SK-N-SH treated with all-trans-retinoic acid at 6 μM for 48 hours (cell line): ENCODE results near the gene SPRR2D.

Experiments used
- ATAC-seq: fragments of 200-7000 bp; cut with Tn5 transposase; 3 replicates; pipeline ENCODE4 v1.9.1; 2020; ENCODE audit warnings: mild to moderate bottlenecking, moderate library complexity
- ARNTL ChIP-seq: fragments of 450-650 bp; formaldehyde crosslinking; IDR thresholded peaks from 2 replicates; pipeline ENCODE4 v1.5.0; 2020; ENCODE audit warnings: low read depth, mild to moderate bottlenecking, moderate library complexity, borderline replicate concordance
- BACH2 ChIP-seq: fragments of 250-450 bp; sonication (Bioruptor Pico); IDR thresholded peaks from 2 replicates; pipeline ENCODE4 v1.9.0; 2021; ENCODE audit warnings: mild to moderate bottlenecking, borderline replicate concordance
- CSDC2 ChIP-seq: fragments of 250-450 bp; sonication (Bioruptor Pico); IDR thresholded peaks from 2 replicates; pipeline ENCODE4 v1.5.0; 2020; ENCODE audit warnings: mild to moderate bottlenecking, moderate library complexity
- ESRRG ChIP-seq: fragments of 250-450 bp; sonication (Bioruptor Pico); IDR thresholded peaks from 2 replicates; pipeline ENCODE4 v1.6.1; 2021; ENCODE audit warnings: mild to moderate bottlenecking
- GLIS3 ChIP-seq: fragments of 250-450 bp; sonication (Bioruptor Pico); IDR thresholded peaks from 2 replicates; pipeline ENCODE4 v1.5.0; 2020; ENCODE audit warnings: mild to moderate bottlenecking, moderate library complexity
- ISL1 ChIP-seq: fragments of 250-450 bp; sonication (Bioruptor Pico); IDR thresholded peaks from 2 replicates; pipeline ENCODE4 v2.1.2; 2022; ENCODE audit warnings: mild to moderate bottlenecking, moderate library complexity
- OSR1 ChIP-seq: fragments of 250-450 bp; sonication (Bioruptor Pico); IDR thresholded peaks from 2 replicates; pipeline ENCODE4 v1.8.0; 2022; ENCODE audit warnings: moderate library complexity, mild to moderate bottlenecking, inconsistent platforms
- PPARA ChIP-seq: fragments of 250-450 bp; sonication (Bioruptor Pico); IDR thresholded peaks from 2 replicates; pipeline ENCODE4 v1.5.0; 2020; ENCODE audit warnings: mild to moderate bottlenecking, borderline replicate concordance
- RARB ChIP-seq: fragments of 250-450 bp; sonication (Bioruptor Pico); IDR thresholded peaks from 2 replicates; pipeline ENCODE4 v1.8.0; 2021; ENCODE audit warnings: mild to moderate bottlenecking, moderate library complexity
- SNAI2 ChIP-seq: fragments of 250-450 bp; sonication (Bioruptor Pico); IDR thresholded peaks from 2 replicates; pipeline ENCODE4 v1.5.0; 2020; ENCODE audit warnings: mild to moderate bottlenecking, moderate library complexity
- TCF4 ChIP-seq: fragments of 250-450 bp; sonication (Bioruptor Pico); IDR thresholded peaks from 2 replicates; pipeline ENCODE4 v1.8.0; 2021; ENCODE audit warnings: mild to moderate bottlenecking, moderate library complexity, borderline replicate concordance
- TOX ChIP-seq: fragments of 250-450 bp; sonication (Bioruptor Pico); IDR thresholded peaks from 2 replicates; pipeline ENCODE4 v1.8.0; 2021; ENCODE audit warnings: mild to moderate bottlenecking, moderate library complexity, borderline replicate concordance
- ZFP3 ChIP-seq: fragments of 250-450 bp; sonication (Bioruptor Pico); IDR thresholded peaks from 2 replicates; pipeline ENCODE4 v1.5.0; 2020; ENCODE audit warnings: mild to moderate bottlenecking, moderate library complexity
- ZFP30 ChIP-seq: fragments of 450-650 bp; formaldehyde crosslinking; IDR thresholded peaks from 2 replicates; pipeline ENCODE4 v1.5.0; 2022; ENCODE audit warnings: mild to moderate bottlenecking, moderate library complexity
- ZNF565 ChIP-seq: fragments of 450-650 bp; formaldehyde crosslinking; conservative IDR thresholded peaks from 2 replicates; pipeline ENCODE4 v1.5.0; 2020; ENCODE audit warnings: low read depth, mild to moderate bottlenecking, moderate library complexity
- ZNF70 ChIP-seq: fragments of 450-650 bp; formaldehyde crosslinking; IDR thresholded peaks from 2 replicates; pipeline ENCODE4 v1.5.0; 2020; ENCODE audit warnings: mild to moderate bottlenecking, moderate library complexity
- ZNF8 ChIP-seq: fragments of 450-650 bp; formaldehyde crosslinking; IDR thresholded peaks from 2 replicates; pipeline ENCODE4 v1.5.0; 2020; ENCODE audit warnings: mild to moderate bottlenecking, moderate library complexity
- TF ChIP-seq, protein P1 (sequence below): fragments of 250-450 bp; sonication (Bioruptor Pico); IDR thresholded peaks from 2 replicates; pipeline ENCODE4 v1.8.0; 2021; ENCODE audit warnings: low read depth, mild to moderate bottlenecking, moderate library complexity, borderline replicate concordance
- TF ChIP-seq, protein P2 (sequence below): fragments of 250-450 bp; sonication (Bioruptor Pico); IDR thresholded peaks from 2 replicates; pipeline ENCODE4 v1.5.0; 2020; ENCODE audit warnings: mild to moderate bottlenecking, moderate library complexity
- TF ChIP-seq, protein P3 (sequence below): fragments of 250-450 bp; sonication (Bioruptor Pico); IDR thresholded peaks from 2 replicates; pipeline ENCODE4 v1.5.1; 2020; ENCODE audit warnings: low read depth, mild to moderate bottlenecking, moderate library complexity
- TF ChIP-seq, protein P4 (sequence below): fragments of 250-450 bp; sonication (Bioruptor Pico); IDR thresholded peaks from 2 replicates; pipeline ENCODE4 v1.5.1; 2021; ENCODE audit warnings: mild to moderate bottlenecking, moderate library complexity

The SPRR2D gene

DNA sequence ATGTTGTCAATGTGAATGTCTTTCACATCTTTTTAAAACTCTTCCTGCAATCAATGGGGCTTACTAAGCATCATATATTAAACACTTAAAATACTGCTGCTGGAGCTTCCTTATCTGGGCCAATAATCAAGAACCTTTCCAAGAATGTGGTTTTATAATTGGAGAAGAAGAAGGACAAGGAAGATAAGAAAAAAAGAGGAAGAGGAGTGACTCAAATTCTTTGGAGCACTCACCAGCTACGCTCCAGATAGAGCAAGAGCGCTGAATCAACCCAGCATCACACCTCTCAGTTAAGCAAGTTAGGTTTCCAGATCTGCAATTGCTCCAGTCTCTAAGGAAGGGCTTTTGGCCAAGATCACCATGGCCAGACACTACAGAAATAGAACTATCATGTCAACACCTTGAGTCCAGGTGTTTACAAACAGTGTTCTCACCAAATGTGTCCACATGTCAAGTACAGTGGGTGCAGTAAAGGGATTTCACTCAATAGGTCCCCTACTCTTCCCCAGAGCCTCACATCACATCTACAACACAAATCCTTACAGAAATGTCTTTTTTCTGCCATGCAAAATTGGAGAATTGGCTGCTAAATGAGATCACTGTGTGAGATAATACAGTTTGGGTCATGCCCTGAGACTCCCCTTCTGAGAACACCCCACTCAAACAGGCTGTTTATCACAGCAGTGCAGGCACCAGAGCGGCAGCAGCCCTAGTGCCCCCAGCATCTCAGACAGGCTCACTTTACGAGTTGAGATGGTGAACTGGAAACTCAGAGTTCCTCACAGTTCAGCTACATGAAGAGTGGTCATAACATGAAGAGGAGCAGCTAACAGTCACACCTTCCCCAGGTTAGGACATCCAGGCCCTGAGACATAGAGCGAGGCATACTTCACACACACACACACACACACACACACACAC is 32.1 kb upstream of the SPRR2D start:
- TF ChIP-seq SNAI2 (CRISPR knock-in tag) (no peak), ZNF565 (CRISPR knock-in tag) (no peak), GLIS3 (CRISPR knock-in tag) (no peak), ZNF8 (no peak), TOX (no peak), ZFP3 (no peak), ZFP30 (CRISPR knock-in tag) (no peak)
- TF ChIP-seq, protein P1, sequence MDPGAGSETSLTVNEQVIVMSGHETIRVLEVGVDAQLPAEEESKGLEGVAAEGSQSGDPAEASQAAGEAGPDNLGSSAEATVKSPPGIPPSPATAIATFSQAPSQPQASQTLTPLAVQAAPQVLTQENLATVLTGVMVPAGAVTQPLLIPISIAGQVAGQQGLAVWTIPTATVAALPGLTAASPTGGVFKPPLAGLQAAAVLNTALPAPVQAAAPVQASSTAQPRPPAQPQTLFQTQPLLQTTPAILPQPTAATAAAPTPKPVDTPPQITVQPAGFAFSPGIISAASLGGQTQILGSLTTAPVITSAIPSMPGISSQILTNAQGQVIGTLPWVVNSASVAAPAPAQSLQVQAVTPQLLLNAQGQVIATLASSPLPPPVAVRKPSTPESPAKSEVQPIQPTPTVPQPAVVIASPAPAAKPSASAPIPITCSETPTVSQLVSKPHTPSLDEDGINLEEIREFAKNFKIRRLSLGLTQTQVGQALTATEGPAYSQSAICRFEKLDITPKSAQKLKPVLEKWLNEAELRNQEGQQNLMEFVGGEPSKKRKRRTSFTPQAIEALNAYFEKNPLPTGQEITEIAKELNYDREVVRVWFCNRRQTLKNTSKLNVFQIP (CRISPR knock-in tag): no peak
- TF ChIP-seq, protein P2, sequence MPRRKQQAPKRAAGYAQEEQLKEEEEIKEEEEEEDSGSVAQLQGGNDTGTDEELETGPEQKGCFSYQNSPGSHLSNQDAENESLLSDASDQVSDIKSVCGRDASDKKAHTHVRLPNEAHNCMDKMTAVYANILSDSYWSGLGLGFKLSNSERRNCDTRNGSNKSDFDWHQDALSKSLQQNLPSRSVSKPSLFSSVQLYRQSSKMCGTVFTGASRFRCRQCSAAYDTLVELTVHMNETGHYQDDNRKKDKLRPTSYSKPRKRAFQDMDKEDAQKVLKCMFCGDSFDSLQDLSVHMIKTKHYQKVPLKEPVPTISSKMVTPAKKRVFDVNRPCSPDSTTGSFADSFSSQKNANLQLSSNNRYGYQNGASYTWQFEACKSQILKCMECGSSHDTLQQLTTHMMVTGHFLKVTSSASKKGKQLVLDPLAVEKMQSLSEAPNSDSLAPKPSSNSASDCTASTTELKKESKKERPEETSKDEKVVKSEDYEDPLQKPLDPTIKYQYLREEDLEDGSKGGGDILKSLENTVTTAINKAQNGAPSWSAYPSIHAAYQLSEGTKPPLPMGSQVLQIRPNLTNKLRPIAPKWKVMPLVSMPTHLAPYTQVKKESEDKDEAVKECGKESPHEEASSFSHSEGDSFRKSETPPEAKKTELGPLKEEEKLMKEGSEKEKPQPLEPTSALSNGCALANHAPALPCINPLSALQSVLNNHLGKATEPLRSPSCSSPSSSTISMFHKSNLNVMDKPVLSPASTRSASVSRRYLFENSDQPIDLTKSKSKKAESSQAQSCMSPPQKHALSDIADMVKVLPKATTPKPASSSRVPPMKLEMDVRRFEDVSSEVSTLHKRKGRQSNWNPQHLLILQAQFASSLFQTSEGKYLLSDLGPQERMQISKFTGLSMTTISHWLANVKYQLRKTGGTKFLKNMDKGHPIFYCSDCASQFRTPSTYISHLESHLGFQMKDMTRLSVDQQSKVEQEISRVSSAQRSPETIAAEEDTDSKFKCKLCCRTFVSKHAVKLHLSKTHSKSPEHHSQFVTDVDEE (CRISPR knock-in tag): no peak
- TF ChIP-seq, protein P3, sequence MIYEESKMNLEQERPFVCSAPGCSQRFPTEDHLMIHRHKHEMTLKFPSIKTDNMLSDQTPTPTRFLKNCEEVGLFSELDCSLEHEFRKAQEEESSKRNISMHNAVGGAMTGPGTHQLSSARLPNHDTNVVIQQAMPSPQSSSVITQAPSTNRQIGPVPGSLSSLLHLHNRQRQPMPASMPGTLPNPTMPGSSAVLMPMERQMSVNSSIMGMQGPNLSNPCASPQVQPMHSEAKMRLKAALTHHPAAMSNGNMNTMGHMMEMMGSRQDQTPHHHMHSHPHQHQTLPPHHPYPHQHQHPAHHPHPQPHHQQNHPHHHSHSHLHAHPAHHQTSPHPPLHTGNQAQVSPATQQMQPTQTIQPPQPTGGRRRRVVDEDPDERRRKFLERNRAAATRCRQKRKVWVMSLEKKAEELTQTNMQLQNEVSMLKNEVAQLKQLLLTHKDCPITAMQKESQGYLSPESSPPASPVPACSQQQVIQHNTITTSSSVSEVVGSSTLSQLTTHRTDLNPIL (CRISPR knock-in tag): no peak
- ATAC-seq: no peak

DNA sequence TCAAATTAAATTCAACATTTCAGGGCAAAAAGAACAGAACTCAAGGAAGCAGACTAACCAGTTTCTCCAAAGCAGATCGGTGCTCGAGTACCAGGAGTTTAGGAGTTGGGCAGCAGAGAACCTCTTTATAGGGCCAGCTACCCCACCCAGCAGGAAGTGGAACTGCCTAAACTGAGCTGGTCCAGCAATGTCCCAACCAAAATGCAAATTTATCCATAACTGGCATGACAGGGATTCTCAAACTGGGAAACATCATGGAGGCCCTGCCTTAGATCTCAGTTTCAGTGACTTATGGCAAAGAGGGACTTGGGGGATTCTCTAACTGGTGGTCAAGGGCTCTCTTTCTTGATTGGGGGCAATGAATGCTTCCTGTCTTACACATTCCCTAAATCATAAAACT is 30.6 kb upstream of the SPRR2D start, which contains the start of gene SPRR2B:
TSS of gene SPRR2B (minus strand) at position 101 of the 400 bp plus-strand sequence. CDS start 772 bp downstream, outside the sequence.
- ATAC-seq: no peak
- no peak for TF ChIP-seq ZNF70 (CRISPR knock-in tag)
- no peak for TF ChIP-seq SNAI2 (CRISPR knock-in tag)
- no peak for TF ChIP-seq ZFP30 (CRISPR knock-in tag)
- TF ChIP-seq ESRRG (CRISPR knock-in tag): no peak
- no peak for TF ChIP-seq PPARA
- TF ChIP-seq TOX: no peak
- TF ChIP-seq, protein P1 (CRISPR knock-in tag): no peak
- no peak for TF ChIP-seq OSR1
- TF ChIP-seq TCF4 (CRISPR knock-in tag): no peak
- TF ChIP-seq, protein P3 (CRISPR knock-in tag): no peak
- no peak for TF ChIP-seq RARB (CRISPR knock-in tag)
- no peak for TF ChIP-seq ISL1 (CRISPR knock-in tag)
- TF ChIP-seq, protein P4, sequence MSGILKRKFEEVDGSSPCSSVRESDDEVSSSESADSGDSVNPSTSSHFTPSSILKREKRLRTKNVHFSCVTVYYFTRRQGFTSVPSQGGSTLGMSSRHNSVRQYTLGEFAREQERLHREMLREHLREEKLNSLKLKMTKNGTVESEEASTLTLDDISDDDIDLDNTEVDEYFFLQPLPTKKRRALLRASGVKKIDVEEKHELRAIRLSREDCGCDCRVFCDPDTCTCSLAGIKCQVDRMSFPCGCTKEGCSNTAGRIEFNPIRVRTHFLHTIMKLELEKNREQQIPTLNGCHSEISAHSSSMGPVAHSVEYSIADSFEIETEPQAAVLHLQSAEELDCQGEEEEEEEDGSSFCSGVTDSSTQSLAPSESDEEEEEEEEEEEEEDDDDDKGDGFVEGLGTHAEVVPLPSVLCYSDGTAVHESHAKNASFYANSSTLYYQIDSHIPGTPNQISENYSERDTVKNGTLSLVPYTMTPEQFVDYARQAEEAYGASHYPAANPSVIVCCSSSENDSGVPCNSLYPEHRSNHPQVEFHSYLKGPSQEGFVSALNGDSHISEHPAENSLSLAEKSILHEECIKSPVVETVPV: no peak
- no peak for TF ChIP-seq CSDC2 (CRISPR knock-in tag)
- TF ChIP-seq BACH2 (CRISPR knock-in tag): no peak
- TF ChIP-seq ARNTL: no peak
